Adrenal gland (tissue), 12 donors: Measurements from ENCODE around the gene RND1. TPM values are rescaled to one million over a fixed set of nuclear protein-coding genes. Genes with fewer than 3 reads are reported as not detected.

Experiments used
- DNase-seq, 7 donors: peaks; one replicate each; pipeline ENCODE4 v3.0.0-alpha.2; 2019 to 2020
- H3K27ac ChIP-seq, 5 donors: fragments of 200-600 bp; sonication (generic) in 4 of 5; 1 replicate in 3 of 5; 2 replicates in 2 of 5; pipeline versions ENCODE4 v1.5.1 to v1.8.0; 2016 to 2020; ENCODE audit warnings: mild to moderate bottlenecking in 1 of 5
- H3K27me3 ChIP-seq: fragments of 200-600 bp; 2 replicates; pipeline ENCODE4 v1.8.0; 2021
- H3K36me3 ChIP-seq, 2 donors: fragments of 200-600 bp; replicated peaks in 1 of 2; 1 replicate in 1 of 2; 2 replicates in 1 of 2; pipeline versions ENCODE4 v1.5.1 to v1.8.0; 2018 to 2022
- H3K4me1 ChIP-seq, 2 donors: fragments of 200-600 bp; replicated peaks in 1 of 2; 1 replicate in 1 of 2; 2 replicates in 1 of 2; pipeline versions ENCODE4 v1.5.1 to v1.8.0; 2018 to 2021
- H3K4me3 ChIP-seq, 4 donors: fragments of 200-600 bp; sonication (generic) in 3 of 4; one replicate each; pipeline ENCODE4 v1.5.1; 2016 to 2018
- H3K9me3 ChIP-seq, 3 donors: fragments of 200-600 bp; sonication (generic) in 1 of 3; replicated peaks in 1 of 3; 1 replicate in 2 of 3; 2 replicates in 1 of 3; pipeline versions ENCODE4 v1.5.1 to v1.8.0; 2016 to 2021
- POLR2A ChIP-seq, 2 donors: fragments of 450-650 bp; IDR thresholded peaks; one replicate each; pipeline ENCODE4 v1.6.1; 2017; ENCODE audit warnings: antibody characterized with exemption in 2 of 2, mild to moderate bottlenecking in 2 of 2, moderate library complexity in 1 of 2
- WGBS, 4 donors: extraction: QIAGEN DNeasy Blood & Tissue Kit in 2 of 4; methylation state at CpG; one replicate each; pipeline versions ENCODE4 v1.1.5 to v1.1.7; 2013 to 2017; 5-methylcytosine and 5-hydroxymethylcytosine counted together
- intact Hi-C, 2 donors: fragments of 100-400 bp; cut with DNase I; formaldehyde crosslinking; loops; one replicate each; pipeline versions ENCODE4 v1.14.1 to v1.15.0; 2022 to 2023
- polyA plus RNA-seq, 3 donors: library from polyadenylated mRNA; stranded (reverse); fragments of 200-250 nt in 2 of 3; fragments of 350-450 nt in 1 of 3; fragmentation: Illumina TruSeq in 1 of 3; extraction: RNeasy Lipid Tissue Mini Kit (QIAGEN cat#74804) in 1 of 3; gene quantifications; one replicate each; pipeline ENCODE4 v1.2.3, GENCODE V29; 2013 to 2014
- small RNA-seq, 2 donors: library from RNA; depleted of rRNA; stranded (forward); fragments of <200 nt; gene quantifications; one replicate each; pipeline ENCODE3, GENCODE V24; 2016
- total RNA-seq, 9 donors: library from RNA; depleted of rRNA in 4 of 9; stranded (reverse); fragments of >200 nt in 4 of 9; fragments of 120-200 nt in 1 of 9; fragmentation: NEBNext Ultra II Directional in 1 of 9; extraction: Animal tissue kit (Norgen Biotek cat#: 25700) in 1 of 9; gene quantifications; one replicate each; pipeline versions ENCODE4 v1.1.0 to v1.2.4, GENCODE V29; 2013 to 2023
- TF ChIP-seq, protein P1 (sequence below), 6 experiments: fragments of 450-650 bp in 4 of 6; fragments of 200-600 bp in 2 of 6; sonication (generic) in 1 of 6; IDR thresholded peaks; 1 replicate in 5 of 6; 2 replicates in 1 of 6; pipeline versions ENCODE4 v1.5.1 to v1.8.0; 2016 to 2021; ENCODE audit warnings: antibody characterized with exemption in 6 of 6, mild to moderate bottlenecking in 2 of 6, moderate library complexity in 1 of 6
- donor health status: healthy with polysubstance abuse.
- donor health status: Bipolar disorder and iron deficiency.
- donor health status: DM: yes; HTN: yes; CAD: no.
- donor health status: DM: no; HTN: no; CAD: no.
- donor health status: DM: no; HTN: no; CAD: no.
- donor health status: DM: yes; HTN: yes; CAD: no.

Gene RND1
- total and polyA plus RNA-seq, 12 donors: 0.20 to 2.9 (median 0.43) TPM; not detected in 5

DNA sequence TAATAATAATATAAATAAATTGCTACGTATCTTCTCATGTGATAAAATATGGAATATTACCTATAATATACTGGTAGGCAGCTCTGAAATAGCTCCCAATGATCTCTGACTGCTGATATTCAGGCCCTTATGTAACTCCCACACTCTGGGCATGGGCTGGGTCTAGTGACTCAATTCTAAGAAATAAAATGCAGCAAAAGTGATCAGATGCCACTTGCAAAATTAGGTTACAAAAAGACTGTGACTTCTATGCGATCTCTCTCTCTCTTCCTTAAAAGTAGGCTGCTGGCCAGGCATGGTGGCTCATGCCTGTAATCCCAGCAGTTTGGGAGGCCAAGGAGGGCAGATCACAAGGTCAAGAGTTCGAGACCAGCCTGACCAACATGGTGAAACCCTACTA lies 57.7 kb downstream of the RND1 start:
- H3K9me3 ChIP-seq: no peaks in the 10 kb centered on the region
- H3K27ac ChIP-seq: no peak overlapping the region
- no peak overlapping the region for H3K4me3 ChIP-seq
- intact Hi-C loops: no loop called here
- H3K36me3 ChIP-seq: no peaks in the 10 kb centered on the region
- no peaks in the 10 kb centered on the region for H3K27me3 ChIP-seq
- TF ChIP-seq POLR2A (IDR thresholded peaks at IDR 0.05): no peak
- TF ChIP-seq, protein P1, sequence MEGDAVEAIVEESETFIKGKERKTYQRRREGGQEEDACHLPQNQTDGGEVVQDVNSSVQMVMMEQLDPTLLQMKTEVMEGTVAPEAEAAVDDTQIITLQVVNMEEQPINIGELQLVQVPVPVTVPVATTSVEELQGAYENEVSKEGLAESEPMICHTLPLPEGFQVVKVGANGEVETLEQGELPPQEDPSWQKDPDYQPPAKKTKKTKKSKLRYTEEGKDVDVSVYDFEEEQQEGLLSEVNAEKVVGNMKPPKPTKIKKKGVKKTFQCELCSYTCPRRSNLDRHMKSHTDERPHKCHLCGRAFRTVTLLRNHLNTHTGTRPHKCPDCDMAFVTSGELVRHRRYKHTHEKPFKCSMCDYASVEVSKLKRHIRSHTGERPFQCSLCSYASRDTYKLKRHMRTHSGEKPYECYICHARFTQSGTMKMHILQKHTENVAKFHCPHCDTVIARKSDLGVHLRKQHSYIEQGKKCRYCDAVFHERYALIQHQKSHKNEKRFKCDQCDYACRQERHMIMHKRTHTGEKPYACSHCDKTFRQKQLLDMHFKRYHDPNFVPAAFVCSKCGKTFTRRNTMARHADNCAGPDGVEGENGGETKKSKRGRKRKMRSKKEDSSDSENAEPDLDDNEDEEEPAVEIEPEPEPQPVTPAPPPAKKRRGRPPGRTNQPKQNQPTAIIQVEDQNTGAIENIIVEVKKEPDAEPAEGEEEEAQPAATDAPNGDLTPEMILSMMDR (IDR thresholded peaks at IDR 0.05): no peak
- DNase-seq: no peak
- H3K4me1 ChIP-seq: peaks cover 9 to 10% of the 10 kb centered on the region in 2 donors
- WGBS, 4 donors: 83 to 92% (median 87%) methylated on average over 3 of the region's 3 CpGs

Small RNA genes lying within 50 kb of the gene (small RNA-seq; reads per million reads assigned to genes)
- gene AC073610.1 (0 reads per million in 2 donors), gene RF00019 (0 reads per million in 2 donors), gene RNU6-600P (0 reads per million in 2 donors)

Other genes starting within 250 kb of the RND1 start
- gene KANSL2, start 183.6 kb downstream of the RND1 start, total RNA-seq: 10 to 100 TPM; 21.3 to 67.6 (median 29.6) TPM
- 10 to 100 TPM; 23.9 to 24.3 (median 24.1) TPM for gene KANSL2, start 183.6 kb downstream of the RND1 start, polyA plus RNA-seq
- 10 to 100 TPM; 14.0 to 49.6 (median 33.8) TPM for gene CCNT1, start 149.2 kb downstream of the RND1 start, total RNA-seq
- gene CCNT1, start 149.2 kb downstream of the RND1 start, polyA plus RNA-seq: 10 to 100 TPM in 1 of 3 donors, 1 to 10 TPM in 2; 5.4 to 22.6 (median 5.7) TPM
- gene ADCY6, start 76.8 kb downstream of the RND1 start, total RNA-seq: 10 to 100 TPM; 21.8 to 44.0 (median 29.7) TPM
- gene ADCY6, start 76.8 kb downstream of the RND1 start, polyA plus RNA-seq: 10 to 100 TPM; 20.8 to 55.3 (median 34.3) TPM
- 10 to 100 TPM in 1 of 9 donors, 1 to 10 TPM in 8; 3.9 to 11.0 (median 6.0) TPM for gene CACNB3, start 47.4 kb downstream of the RND1 start, total RNA-seq
- gene CACNB3, start 47.4 kb downstream of the RND1 start, polyA plus RNA-seq: 10 to 100 TPM in 2 of 3 donors, 1 to 10 TPM in 1; 4.4 to 19.5 (median 11.3) TPM
- gene DDX23, start 13.7 kb downstream of the RND1 start, total RNA-seq: 10 to 100 TPM; 47.1 to 85.4 (median 68.2) TPM
- 10 to 100 TPM; 39.0 to 67.7 (median 46.3) TPM for gene DDX23, start 13.7 kb downstream of the RND1 start, polyA plus RNA-seq
- gene FKBP11, start 59.6 kb upstream of the RND1 start, total RNA-seq: 10 to 100 TPM in 7 of 9 donors, 1 to 10 TPM in 2; 4.1 to 49.7 (median 16.2) TPM
- gene FKBP11, start 59.6 kb upstream of the RND1 start, polyA plus RNA-seq: 100 to 1,000 TPM in 1 of 3 donors, 10 to 100 TPM in 2; 52.9 to 118 (median 64.4) TPM
- gene ARF3, start 91.6 kb upstream of the RND1 start, total RNA-seq: 100 to 1,000 TPM in 5 of 9 donors, 10 to 100 TPM in 4; 73.1 to 237 (median 118) TPM
- 100 to 1,000 TPM in 1 of 3 donors, 10 to 100 TPM in 2; 55.2 to 172 (median 62.5) TPM for gene ARF3, start 91.6 kb upstream of the RND1 start, polyA plus RNA-seq
- under 1 TPM in 4 of 9 donors, not detected in 5; 0.11 to 0.40 (median 0.17) TPM for gene WNT10B, start 105.9 kb upstream of the RND1 start, total RNA-seq
- under 1 TPM in 2 of 3 donors, not detected in 1; 0.84 to 0.88 TPM for gene WNT10B, start 105.9 kb upstream of the RND1 start, polyA plus RNA-seq
- gene WNT1, start 112.5 kb upstream of the RND1 start, total RNA-seq: not detected
- gene WNT1, start 112.5 kb upstream of the RND1 start, polyA plus RNA-seq: not detected
- gene DDN, start 133.5 kb upstream of the RND1 start, total RNA-seq: 1 to 10 TPM in 1 of 9 donors, under 1 TPM in 7, not detected in 1; 0.08 to 2.2 (median 0.54) TPM
- gene DDN, start 133.5 kb upstream of the RND1 start, polyA plus RNA-seq: under 1 TPM; 0.08 to 0.17 (median 0.15) TPM
- 10 to 100 TPM; 70.1 to 89.6 (median 82.4) TPM for gene PRKAG1, start 152.9 kb upstream of the RND1 start, total RNA-seq
- gene PRKAG1, start 152.9 kb upstream of the RND1 start, polyA plus RNA-seq: 100 to 1,000 TPM in 1 of 3 donors, 10 to 100 TPM in 2; 60.1 to 141 (median 71.6) TPM
- 10 to 100 TPM; 21.2 to 80.9 (median 56.4) TPM for gene KMT2D, start 194.9 kb upstream of the RND1 start, total RNA-seq
- 100 to 1,000 TPM in 1 of 3 donors, 10 to 100 TPM in 2; 25.6 to 140 (median 31.4) TPM for gene KMT2D, start 194.9 kb upstream of the RND1 start, polyA plus RNA-seq
- gene RHEBL1, start 204.1 kb upstream of the RND1 start, total RNA-seq: 1 to 10 TPM in 1 of 9 donors, under 1 TPM in 4, not detected in 4; 0.28 to 1.8 (median 0.36) TPM
- under 1 TPM; 0.26 to 0.71 (median 0.32) TPM for gene RHEBL1, start 204.1 kb upstream of the RND1 start, polyA plus RNA-seq
- 1 to 10 TPM in 2 of 9 donors, under 1 TPM in 7; 0.18 to 5.9 (median 0.51) TPM for gene DHH, start 228.9 kb upstream of the RND1 start, total RNA-seq
- gene DHH, start 228.9 kb upstream of the RND1 start, polyA plus RNA-seq: under 1 TPM; 0.13 to 0.84 (median 0.16) TPM
- gene LMBR1L, start 245.0 kb upstream of the RND1 start, total RNA-seq: 100 to 1,000 TPM in 1 of 9 donors, 10 to 100 TPM in 8; 20.6 to 103 (median 74.5) TPM
- gene LMBR1L, start 245.0 kb upstream of the RND1 start, polyA plus RNA-seq: 100 to 1,000 TPM in 2 of 3 donors, 10 to 100 TPM in 1; 30.3 to 136 (median 121) TPM